HL-60 (cell line): ENCODE measurements around the gene CENPP.

Experiments used
- CTCF ChIP-seq: IDR thresholded peaks from one replicate; pipeline ENCODE4 v1.5.1; 2011; ENCODE audit warnings: low read length, control low read depth, inconsistent platforms; ENCODE audit not compliant: insufficient read depth
- GABPA ChIP-seq: IDR thresholded peaks from 2 replicates; pipeline ENCODE4 v1.6.1; 2012; ENCODE audit warnings: low read depth
- POLR2AphosphoS5 ChIP-seq: IDR thresholded peaks from 2 replicates; pipeline ENCODE4 v1.6.1; 2012; ENCODE audit warnings: low read depth
- REST ChIP-seq: IDR thresholded peaks from 2 replicates; pipeline ENCODE4 v1.6.1; 2012; ENCODE audit warnings: low read depth; ENCODE audit not compliant: insufficient replicate concordance

- no peak for TF ChIP-seq CTCF
- TF ChIP-seq POLR2AphosphoS5 = no peak
- TF ChIP-seq REST = no peak
- TF ChIP-seq GABPA = no peak
Measured at GRCh38 chr9:92350740-92351133, 25.0 kb downstream of the CENPP start.
